ENCODE data around the gene NDUFV1.
"Not testable (repeated sequence)": the region's sequence is repeated elsewhere in the genome, so short reads cannot be mapped to it uniquely, and the experiment has no call there.

Gene NDUFV1

GRCh38 chr11:67659651-67660165 lies 53.0 kb downstream of the NDUFV1 start:
- not testable (repeated sequence) for DNase-seq

GRCh38 chr11:67660752-67661151 lies 54.0 kb downstream of the NDUFV1 start:
- DNase-seq: not testable (repeated sequence)

Data from EL (cell line).